WTC11 (cell line): ENCODE data around the gene GPC6. TPM values are rescaled to one million over a fixed set of nuclear protein-coding genes. Genes with fewer than 3 reads are reported as not detected.

Experiments
- ATAC-seq: fragments of 200-7000 bp; cut with Tn5 transposase; 2 replicates; pipeline ENCODE4 v1.10.0; 2021; ENCODE audit warnings: mild to moderate bottlenecking, moderate library complexity
- CTCF ChIA-PET: fragments of 300-600 bp; sonication (Branson Sonifier 250); formaldehyde crosslinking; loops from one replicate; lab custom pipeline; 2021; ENCODE audit warnings: antibody characterized with exemption; lab: Charles Lee
- POLR2A ChIA-PET: fragments of 350-600 bp; sonication (Branson Sonifier 250); formaldehyde crosslinking; loops from one replicate; lab custom pipeline; 2021; ENCODE audit warnings: antibody characterized with exemption; lab: Charles Lee
- DNase-seq: peaks from one replicate; pipeline ENCODE4 v3.0.0; 2021; ENCODE audit warnings: low spot score
- H3K27ac Mint-ChIP-seq: 2 replicates; pipeline ENCODE4 v1.8.0; 2021; ENCODE audit warnings: mixed read lengths
- H3K27me3 Mint-ChIP-seq: 2 replicates; pipeline ENCODE4 v1.8.0; 2021; ENCODE audit warnings: low read depth, mild to moderate bottlenecking, moderate library complexity, mixed read lengths
- H3K36me3 Mint-ChIP-seq: 2 replicates; pipeline ENCODE4 v1.8.0; 2021; ENCODE audit warnings: mixed read lengths
- H3K4me1 Mint-ChIP-seq: 2 replicates; pipeline ENCODE4 v1.8.0; 2022; ENCODE audit warnings: mixed read lengths
- H3K4me3 Mint-ChIP-seq: 2 replicates; pipeline ENCODE4 v1.8.0; 2021; ENCODE audit warnings: mild to moderate bottlenecking, moderate library complexity, mixed read lengths
- H3K9me3 Mint-ChIP-seq: 2 replicates; pipeline ENCODE4 v1.8.0; 2021; ENCODE audit warnings: mixed read lengths
- ARID4B ChIP-seq: sonication (generic); formaldehyde crosslinking; IDR thresholded peaks from 2 replicates; pipeline ENCODE4 v1.8.0; 2023; ENCODE audit warnings: missing genetic modification reagents, mild to moderate bottlenecking, borderline replicate concordance
- EMX1 ChIP-seq: fragments of 250-450 bp; sonication (Bioruptor Pico); IDR thresholded peaks from 2 replicates; pipeline ENCODE4 v1.8.0; 2021; ENCODE audit warnings: mild to moderate bottlenecking
- MLX ChIP-seq: sonication (generic); formaldehyde crosslinking; IDR thresholded peaks from 2 replicates; pipeline ENCODE4 v1.8.1; 2023; ENCODE audit warnings: mild to moderate bottlenecking, missing genetic modification reagents, moderate library complexity
- MXD4 ChIP-seq: fragments of 250-450 bp; sonication (Bioruptor Pico); IDR thresholded peaks from 2 replicates; pipeline ENCODE4 v1.8.0; 2021; ENCODE audit warnings: mild to moderate bottlenecking, moderate library complexity, borderline replicate concordance
- PRDM15 ChIP-seq: sonication (generic); formaldehyde crosslinking; IDR thresholded peaks from 2 replicates; pipeline ENCODE4 v1.8.0; 2022; ENCODE audit warnings: missing genetic modification reagents
- RELA ChIP-seq: sonication (generic); formaldehyde crosslinking; IDR thresholded peaks from 2 replicates; pipeline ENCODE4 v1.8.1; 2022; ENCODE audit warnings: missing genetic modification reagents, mild to moderate bottlenecking, borderline replicate concordance
- SOX15 ChIP-seq: fragments of 250-450 bp; sonication (Bioruptor Pico); IDR thresholded peaks from 2 replicates; pipeline ENCODE4 v1.9.0; 2021; ENCODE audit warnings: mild to moderate bottlenecking
- STAT6 ChIP-seq: sonication (generic); formaldehyde crosslinking; conservative IDR thresholded peaks from 2 replicates; pipeline ENCODE4 v1.8.1; 2023; ENCODE audit warnings: mild to moderate bottlenecking, low read depth, missing genetic modification reagents, moderate library complexity
- TCF7 ChIP-seq: sonication (generic); formaldehyde crosslinking; IDR thresholded peaks from 2 replicates; pipeline ENCODE4 v1.8.0; 2022; ENCODE audit warnings: mild to moderate bottlenecking, low read depth, missing genetic modification reagents, moderate library complexity
- ZNF138 ChIP-seq: sonication (generic); formaldehyde crosslinking; conservative IDR thresholded peaks from 2 replicates; pipeline ENCODE4 v1.8.1; 2022; ENCODE audit warnings: mild to moderate bottlenecking, moderate library complexity, missing genetic modification reagents
- ZNF219 ChIP-seq: sonication (generic); formaldehyde crosslinking; IDR thresholded peaks from 2 replicates; pipeline ENCODE4 v1.8.0; 2023; ENCODE audit warnings: missing genetic modification reagents, mild to moderate bottlenecking, borderline replicate concordance
- ZNF532 ChIP-seq: fragments of 250-450 bp; sonication (Bioruptor Pico); IDR thresholded peaks from 2 replicates; pipeline ENCODE4 v1.9.0; 2021; ENCODE audit warnings: mild to moderate bottlenecking, borderline replicate concordance
- total RNA-seq: library from RNA; stranded (reverse); gene quantifications from 3 replicates; pipeline ENCODE4 v1.2.3, GENCODE V29; 2021

GPC6 gene
- total RNA-seq, 1 experiment from 2014 or later, result 19.5 TPM

- POLR2A ChIA-PET, result no interaction called here
- CTCF ChIA-PET, result no interaction called here
- Mint-ChIP-seq H3K9me3 (no peaks in the 10 kb centered on the region), H3K4me1 (peaks cover 30% of the 10 kb centered on the region), H3K27me3 (peaks cover 24% of the 10 kb centered on the region), H3K27ac (no peak overlapping the region), H3K36me3 (no peaks in the 10 kb centered on the region)
- DNase-seq (no peak), ATAC-seq (no peak)
- TF ChIP-seq EMX1 (CRISPR knock-in tag) (no peak), RELA (CRISPR knock-in tag) (no peak), TCF7 (no peak), MLX (no peak), PRDM15 (CRISPR knock-in tag) (no peak), MXD4 (CRISPR knock-in tag) (no peak), ZNF532 (no peak), ZNF219 (CRISPR knock-in tag) (no peak), ARID4B (CRISPR knock-in tag) (no peak), STAT6 (CRISPR knock-in tag) (no peak), SOX15 (CRISPR knock-in tag) (no peak), ZNF138 (no peak)
- TF ChIP-seq, all 79 proteins: peak for 0
- H3K4me3 Mint-ChIP-seq, result no peak overlapping the region
Measured at GRCh38 chr13:94031609-94032008, 805.0 kb downstream of the GPC6 start.
